BE2C (cell line): ENCODE results near the gene PDE8A.

Source experiments
- DNase-seq: peaks from one replicate; pipeline ENCODE4 v3.0.0-alpha.2; 2020
- H3K27me3 ChIP-seq: fragments of 250-450 bp; sonication (Bioruptor Pico); 2 replicates; pipeline ENCODE4 v1.5.1; 2020; ENCODE audit warnings: mild to moderate bottlenecking
- H3K36me3 ChIP-seq: fragments of 250-450 bp; sonication (Bioruptor Pico); 2 replicates; pipeline ENCODE4 v1.5.1; 2020; ENCODE audit warnings: mild to moderate bottlenecking
- H3K4me1 ChIP-seq: fragments of 250-450 bp; sonication (Bioruptor Pico); 2 replicates; pipeline ENCODE4 v1.5.1; 2020
- H3K4me3 ChIP-seq: 2 replicates; pipeline ENCODE4 v1.5.1; 2011; ENCODE audit warnings: low read depth, low read length
- H3K9me3 ChIP-seq: fragments of 250-450 bp; sonication (Bioruptor Pico); 2 replicates; pipeline ENCODE4 v1.5.1; 2020
- CTCF ChIP-seq: IDR thresholded peaks from 2 replicates; pipeline ENCODE4 v1.5.1; 2012; ENCODE audit warnings: mild to moderate bottlenecking, low read depth, low read length

PDE8A gene

GRCh38 chr15:85100186-85100937 is 118.7 kb downstream of the PDE8A start:
- Histone ChIP-seq H3K36me3 (no peaks in the 10 kb centered on the region; the same call in 1 of the 2 replicates), H3K27me3 (no peaks in the 10 kb centered on the region), H3K9me3 (no peaks in the 10 kb centered on the region), H3K4me3 (no peak overlapping the region), H3K4me1 (no peaks in the 10 kb centered on the region)
- no peak for TF ChIP-seq CTCF
- no peak for DNase-seq

DNA sequence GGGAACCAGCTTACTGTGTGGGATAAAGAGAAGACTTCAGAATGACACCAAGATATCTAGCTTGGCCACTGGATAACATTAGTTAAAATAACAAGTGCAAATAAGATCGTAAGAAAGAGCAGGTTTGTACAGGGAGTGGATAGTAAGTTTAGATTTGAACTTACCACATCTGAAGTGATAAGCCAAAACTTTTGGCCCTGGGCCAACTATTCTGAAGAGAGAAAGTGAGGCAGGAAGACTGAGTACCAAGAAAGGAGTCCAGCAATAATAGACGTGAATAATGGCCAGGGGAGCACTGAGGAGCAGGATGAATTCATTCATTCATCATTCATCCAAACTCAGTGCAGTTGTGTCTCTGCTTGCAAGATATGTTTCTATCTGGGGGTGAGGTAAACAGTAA is 122.9 kb downstream of the PDE8A start:
- no peaks in the 10 kb centered on the region for H3K9me3 ChIP-seq
- no peak for TF ChIP-seq CTCF
- H3K27me3 ChIP-seq: no peaks in the 10 kb centered on the region
- no peak overlapping the region for H3K4me3 ChIP-seq
- DNase-seq: no peak
- no peaks in the 10 kb centered on the region for H3K4me1 ChIP-seq
- no peaks in the 10 kb centered on the region; the same call in 1 of the 2 replicates for H3K36me3 ChIP-seq

GRCh38 chr15:85108136-85108535 is 126.5 kb downstream of the PDE8A start:
- no peak for TF ChIP-seq CTCF
- Histone ChIP-seq H3K27me3 (no peaks in the 10 kb centered on the region), H3K9me3 (no peaks in the 10 kb centered on the region), H3K4me1 (no peaks in the 10 kb centered on the region), H3K36me3 (no peaks in the 10 kb centered on the region), H3K4me3 (no peak overlapping the region)
- no peak for DNase-seq

GRCh38 chr15:85109333-85109732 is 127.7 kb downstream of the PDE8A start:
- Histone ChIP-seq H3K4me1 (no peaks in the 10 kb centered on the region), H3K36me3 (no peaks in the 10 kb centered on the region), H3K4me3 (no peak overlapping the region), H3K27me3 (no peaks in the 10 kb centered on the region), H3K9me3 (no peaks in the 10 kb centered on the region)
- DNase-seq: no peak
- TF ChIP-seq CTCF: no peak

GRCh38 chr15:85112997-85113396 is 131.3 kb downstream of the PDE8A start:
- no peaks in the 10 kb centered on the region; the same call in 1 of the 2 replicates for H3K36me3 ChIP-seq
- no peaks in the 10 kb centered on the region for H3K9me3 ChIP-seq
- H3K4me1 ChIP-seq: no peaks in the 10 kb centered on the region
- H3K4me3 ChIP-seq: no peak overlapping the region
- H3K27me3 ChIP-seq: no peaks in the 10 kb centered on the region
- no peak for TF ChIP-seq CTCF
- no peak for DNase-seq

- Histone ChIP-seq H3K4me1 (no peaks in the 10 kb centered on the region), H3K27me3 (no peaks in the 10 kb centered on the region), H3K4me3 (no peak overlapping the region), H3K9me3 (no peaks in the 10 kb centered on the region), H3K36me3 (no peaks in the 10 kb centered on the region; the same call in 1 of the 2 replicates)
- DNase-seq: no peak
- TF ChIP-seq CTCF: no peak
Measured at GRCh38 chr15:85114886-85115285, 133.2 kb downstream of the PDE8A start.
